T-helper 17 cell (primary cell): Measurements from ENCODE around the gene BTRC. TPM values are rescaled to one million over a fixed set of nuclear protein-coding genes. Genes with fewer than 3 reads are reported as not detected.

Source experiments
- ATAC-seq: fragments of 150-1000 bp; cut with Tn5 transposase; 2 replicates; pipeline ENCODE4 v1.10.0; 2021; ENCODE audit warnings: mild to moderate bottlenecking, moderate library complexity
- DNase-seq, 3 donors: peaks; one replicate each; pipeline versions ENCODE4 v3.0.0 to v3.0.0-alpha.2; 2020 to 2021
- H3K9me3 ChIP-seq: one replicate; pipeline ENCODE4 v1.7.0; 2013; ENCODE audit warnings: low read length, mild to moderate bottlenecking; ENCODE audit not compliant: control insufficient read depth, poor library complexity, severe bottlenecking
- H3K27ac Mint-ChIP-seq: one replicate; pipeline ENCODE4 v1.8.0; 2022; ENCODE audit warnings: mild to moderate bottlenecking, moderate library complexity, mixed read lengths
- H3K27me3 Mint-ChIP-seq: one replicate; pipeline ENCODE4 v1.8.0; 2022; ENCODE audit warnings: mixed read lengths
- H3K36me3 Mint-ChIP-seq: one replicate; pipeline ENCODE4 v1.8.0; 2022; ENCODE audit warnings: low read depth, mixed read lengths
- H3K4me1 Mint-ChIP-seq: one replicate; pipeline ENCODE4 v1.8.0; 2022; ENCODE audit warnings: mild to moderate bottlenecking, mixed read lengths
- H3K4me3 Mint-ChIP-seq: one replicate; pipeline ENCODE4 v1.8.0; 2022; ENCODE audit warnings: mild to moderate bottlenecking, moderate library complexity, mixed read lengths
- total RNA-seq, 4 donors: library from RNA in 2 of 4; stranded (reverse) in 2 of 4; gene quantifications; one replicate each; pipeline ENCODE4 v1.2.3 and lab custom pipeline; 2022 to 2026

BTRC gene
- total RNA-seq, 2 donors from 2014 or later: 14.8 to 17.0 TPM

DNA sequence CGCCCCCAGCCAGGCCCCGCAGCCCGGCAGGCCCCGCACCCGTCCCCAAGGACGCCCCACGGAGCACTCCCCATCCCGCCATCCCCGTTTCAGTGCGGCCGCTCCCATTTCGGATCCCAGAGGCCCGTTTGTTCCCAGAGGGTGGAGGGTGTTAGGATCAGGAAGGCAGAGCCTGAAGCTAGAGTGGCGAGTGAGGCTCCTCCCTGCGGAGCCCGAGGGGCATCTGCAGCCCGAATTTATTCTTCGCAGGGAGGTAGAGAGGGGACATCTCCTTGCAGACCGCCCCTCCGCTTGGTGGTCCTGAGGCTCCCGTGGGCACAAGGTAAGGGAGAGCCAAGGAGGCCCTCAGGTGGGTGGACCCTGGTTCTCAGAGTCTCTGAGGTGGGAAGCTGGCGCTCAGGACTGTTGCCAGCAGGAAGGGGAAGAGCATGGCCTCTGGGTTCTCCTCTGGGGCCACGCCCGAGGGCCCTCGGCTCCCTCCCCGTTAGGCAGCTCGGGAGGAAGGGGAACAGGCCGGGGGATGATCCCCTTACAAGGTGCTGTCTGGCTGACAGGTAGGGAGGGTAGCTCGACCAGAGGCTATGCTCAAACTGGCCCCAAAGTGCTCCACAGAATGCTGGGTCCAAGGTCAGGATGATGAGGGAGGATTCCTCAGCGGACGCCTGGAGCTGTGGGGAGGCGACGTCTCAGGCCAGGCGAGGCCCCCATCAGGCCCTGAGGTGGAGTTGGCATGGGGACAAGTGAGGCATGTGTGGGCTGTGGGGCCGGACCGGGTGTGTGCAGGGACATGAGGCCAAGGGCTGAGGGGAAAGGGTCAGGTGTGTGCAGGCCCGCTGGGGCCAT is 216.7 kb downstream of the BTRC start:
- no peak overlapping the region for H3K27ac Mint-ChIP-seq
- ATAC-seq (no peak), DNase-seq (no peak)
- peaks cover 37% of the 10 kb centered on the region for H3K27me3 Mint-ChIP-seq
- H3K4me3 Mint-ChIP-seq: peak overlapping the region; percentile 71
- H3K9me3 ChIP-seq: no peaks in the 10 kb centered on the region
- peaks cover 14% of the 10 kb centered on the region for H3K4me1 Mint-ChIP-seq
- peaks cover 5% of the 10 kb centered on the region for H3K36me3 Mint-ChIP-seq

DNA sequence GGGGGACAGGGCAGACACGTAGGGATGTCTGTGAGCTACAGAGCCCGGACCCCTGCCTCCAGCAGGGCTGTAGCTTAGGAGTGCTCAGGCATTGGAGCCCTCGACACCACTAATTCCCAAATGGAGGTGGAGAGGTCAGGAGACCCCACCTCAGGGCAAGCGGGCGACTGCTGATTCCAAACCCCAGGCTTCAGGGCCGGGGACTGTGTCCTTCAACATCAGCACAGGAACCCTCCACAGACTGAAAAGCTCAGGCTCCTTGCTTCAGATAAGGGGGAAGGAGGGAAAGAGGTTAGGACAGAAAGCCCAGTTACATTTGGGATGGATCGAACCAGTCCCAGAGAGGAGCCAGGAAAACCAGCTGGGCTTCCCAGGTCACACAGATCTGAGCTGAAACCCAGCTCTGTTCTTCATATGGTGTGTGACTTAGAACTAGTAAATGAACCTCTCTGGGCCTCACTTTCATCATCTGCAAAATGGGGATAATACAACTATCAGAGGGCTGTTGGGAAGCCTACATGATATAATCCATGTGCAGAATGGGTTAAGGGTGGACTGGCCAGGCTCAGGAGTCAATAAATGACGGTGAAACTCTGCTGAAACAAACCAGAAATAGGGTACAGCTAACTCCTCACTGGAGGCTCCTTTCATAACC is 217.4 kb downstream of the BTRC start:
- DNase-seq (no peak), ATAC-seq (no peak)
- Mint-ChIP-seq H3K4me1 (peaks cover 12% of the 10 kb centered on the region), H3K4me3 (peak overlapping the region; percentile 15), H3K36me3 (peaks cover 5% of the 10 kb centered on the region), H3K27ac (no peak overlapping the region), H3K27me3 (peaks cover 32% of the 10 kb centered on the region)
- no peaks in the 10 kb centered on the region for H3K9me3 ChIP-seq

DNA sequence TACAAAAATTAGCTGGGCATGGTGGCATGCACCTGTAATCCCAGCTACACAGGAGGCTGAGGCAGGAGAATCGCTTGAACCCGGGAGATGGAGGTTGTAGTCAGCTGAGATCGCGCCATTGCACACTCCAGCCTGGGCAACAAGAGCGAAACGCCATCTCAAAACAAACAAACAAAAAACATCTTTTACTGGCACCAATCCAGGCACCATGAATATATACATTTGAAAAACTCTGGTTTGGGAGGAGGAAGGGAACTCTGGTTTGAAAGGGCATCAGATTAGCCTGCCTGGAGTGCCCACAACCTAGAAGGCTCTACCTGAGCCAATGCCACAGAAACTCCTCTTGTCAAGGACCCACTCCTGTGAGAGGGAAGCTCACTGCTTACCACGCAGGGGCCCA is 218.2 kb downstream of the BTRC start:
- Mint-ChIP-seq H3K27me3 (peaks cover 25% of the 10 kb centered on the region), H3K4me3 (no peak overlapping the region), H3K27ac (no peak overlapping the region), H3K36me3 (peaks cover 5% of the 10 kb centered on the region), H3K4me1 (peaks cover 9% of the 10 kb centered on the region)
- H3K9me3 ChIP-seq: no peaks in the 10 kb centered on the region
- ATAC-seq (no peak), DNase-seq (no peak)

DNA sequence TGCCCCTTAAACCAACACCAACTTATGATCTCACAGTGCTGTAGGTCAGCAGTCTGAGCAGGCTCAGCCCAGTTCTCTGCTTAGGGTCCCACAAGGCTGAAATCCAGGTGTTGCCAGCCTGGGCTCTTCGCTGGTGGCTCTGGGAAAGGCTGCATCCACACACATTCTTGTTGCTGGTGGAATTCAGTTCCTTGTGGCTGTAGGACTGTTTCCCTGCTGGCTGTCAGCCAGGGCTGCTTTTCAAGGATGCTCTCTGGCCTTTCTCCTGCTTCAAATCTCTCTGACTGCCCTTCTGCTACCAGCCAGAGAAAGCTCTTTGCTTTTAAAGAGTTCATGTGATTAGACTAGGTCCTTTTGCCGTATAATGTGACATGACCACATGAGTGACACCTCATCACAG is 218.8 kb downstream of the BTRC start:
- no peaks in the 10 kb centered on the region for H3K9me3 ChIP-seq
- Mint-ChIP-seq H3K36me3 (no peaks in the 10 kb centered on the region), H3K4me1 (peaks cover 5% of the 10 kb centered on the region), H3K27ac (no peak overlapping the region), H3K4me3 (no peak overlapping the region), H3K27me3 (peaks cover 18% of the 10 kb centered on the region)
- DNase-seq (no peak), ATAC-seq (no peak)

DNA sequence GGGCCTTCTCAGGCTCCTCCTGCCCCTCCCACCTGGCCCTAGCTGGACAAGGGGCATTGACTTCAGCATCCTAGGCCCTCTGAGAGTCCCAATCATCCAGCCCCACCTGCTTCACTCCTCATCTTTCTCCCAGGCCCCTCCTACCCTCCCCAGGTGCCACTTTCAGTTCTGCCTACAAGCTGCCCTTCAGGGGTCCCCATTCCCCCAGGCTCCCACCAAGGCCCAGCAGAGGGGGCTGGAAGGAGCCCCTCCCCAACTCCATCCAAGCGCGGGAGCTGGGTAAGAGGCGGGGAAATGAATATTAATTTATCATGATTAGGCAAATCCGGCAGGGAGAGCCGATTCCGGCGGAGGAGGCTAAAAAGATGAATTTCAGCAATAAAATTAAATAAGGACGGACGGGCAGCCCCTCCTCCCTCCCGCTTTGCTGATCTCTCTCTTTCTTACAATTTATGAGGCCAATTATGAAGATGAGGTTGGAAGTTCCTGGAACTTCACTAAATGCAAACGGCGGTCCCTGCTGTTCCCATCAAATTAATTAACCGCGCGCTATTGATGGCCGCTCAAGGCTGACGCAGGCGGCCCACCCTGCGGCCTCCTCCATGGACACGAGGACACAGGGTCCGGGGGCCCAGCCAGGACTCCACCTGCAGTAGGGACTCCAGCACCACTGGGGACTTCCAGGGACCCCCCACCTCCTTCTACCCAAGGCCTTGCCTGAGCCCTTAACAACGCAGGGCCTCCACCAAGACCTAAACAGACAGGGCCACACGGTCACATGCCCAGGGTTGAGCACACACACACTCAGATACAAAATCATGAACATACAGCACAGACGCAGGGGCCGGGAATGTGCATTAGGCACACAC is 220.2 kb downstream of the BTRC start:
- no peak for DNase-seq
- Mint-ChIP-seq H3K27me3 (peaks cover 8% of the 10 kb centered on the region), H3K27ac (no peak overlapping the region), H3K4me1 (peaks cover 9% of the 10 kb centered on the region), H3K4me3 (no peak overlapping the region), H3K36me3 (peaks cover 5% of the 10 kb centered on the region)
- no peak for ATAC-seq
- no peaks in the 10 kb centered on the region for H3K9me3 ChIP-seq

DNA sequence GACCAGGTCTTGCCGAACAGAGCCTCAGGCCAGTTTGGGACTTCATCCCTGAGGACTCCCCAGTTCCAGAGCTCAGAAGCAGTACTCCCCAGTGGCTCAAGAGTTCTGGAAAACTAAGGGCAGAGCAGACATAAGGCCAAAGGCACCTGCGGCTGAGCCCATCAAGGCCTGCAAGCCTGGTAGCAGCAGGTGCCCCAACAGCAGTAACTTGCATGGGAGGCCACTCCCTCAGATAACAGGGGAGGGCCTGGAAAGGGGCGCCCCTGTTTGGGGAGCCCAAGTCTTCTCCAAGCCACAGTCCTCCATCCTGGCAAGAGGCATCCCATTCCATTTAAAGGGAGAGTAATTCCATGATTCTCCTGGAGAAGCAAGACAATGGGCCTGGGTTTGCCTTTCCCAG is 221.1 kb downstream of the BTRC start:
- no peak overlapping the region for H3K4me3 Mint-ChIP-seq
- H3K4me1 Mint-ChIP-seq: peaks cover 4% of the 10 kb centered on the region
- peaks cover 7% of the 10 kb centered on the region for H3K36me3 Mint-ChIP-seq

DNA sequence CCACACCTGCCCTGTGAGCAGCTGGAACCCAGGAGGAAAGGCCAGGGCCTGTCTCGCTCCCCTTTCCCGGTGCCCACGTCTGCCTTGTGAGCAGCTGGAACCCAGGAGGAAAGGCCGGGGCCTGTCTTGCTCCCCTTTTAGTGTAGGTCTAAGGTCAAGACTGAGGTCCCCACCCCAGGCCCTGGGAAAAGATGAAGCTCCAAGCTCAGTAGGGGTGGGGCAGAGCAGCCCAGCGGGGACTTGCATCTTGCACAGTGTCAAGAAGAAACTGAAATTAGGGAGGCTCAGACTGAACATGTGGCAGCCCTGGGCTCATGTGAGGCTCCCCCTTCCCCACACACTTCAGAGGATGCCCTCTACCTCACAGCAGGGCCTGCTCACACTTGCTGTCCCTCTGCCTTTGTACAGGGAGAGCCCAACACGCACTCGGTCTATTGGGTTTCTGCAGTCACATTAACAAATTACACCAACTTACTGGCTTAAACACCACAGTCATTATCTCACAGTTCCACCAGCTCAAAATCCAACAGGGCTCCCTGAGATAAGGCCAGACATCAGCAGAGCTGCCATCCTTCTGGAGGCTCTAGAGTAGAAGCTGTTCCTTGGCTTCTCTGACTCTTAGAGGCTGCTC is 221.7 kb downstream of the BTRC start:
- Mint-ChIP-seq H3K27me3 (no peaks in the 10 kb centered on the region), H3K36me3 (peaks cover 7% of the 10 kb centered on the region), H3K27ac (peak overlapping the region; percentile 59), H3K4me1 (peaks cover 4% of the 10 kb centered on the region), H3K4me3 (no peak overlapping the region)
- no peak for DNase-seq
- H3K9me3 ChIP-seq: no peaks in the 10 kb centered on the region
- no peak for ATAC-seq

More for the DNA sequence above, 221.1 kb downstream of the BTRC start:
- Mint-ChIP-seq H3K27me3 (no peaks in the 10 kb centered on the region), H3K27ac (no peak overlapping the region)
- H3K9me3 ChIP-seq: no peaks in the 10 kb centered on the region
- DNase-seq (no peak), ATAC-seq (no peak)

DNA sequence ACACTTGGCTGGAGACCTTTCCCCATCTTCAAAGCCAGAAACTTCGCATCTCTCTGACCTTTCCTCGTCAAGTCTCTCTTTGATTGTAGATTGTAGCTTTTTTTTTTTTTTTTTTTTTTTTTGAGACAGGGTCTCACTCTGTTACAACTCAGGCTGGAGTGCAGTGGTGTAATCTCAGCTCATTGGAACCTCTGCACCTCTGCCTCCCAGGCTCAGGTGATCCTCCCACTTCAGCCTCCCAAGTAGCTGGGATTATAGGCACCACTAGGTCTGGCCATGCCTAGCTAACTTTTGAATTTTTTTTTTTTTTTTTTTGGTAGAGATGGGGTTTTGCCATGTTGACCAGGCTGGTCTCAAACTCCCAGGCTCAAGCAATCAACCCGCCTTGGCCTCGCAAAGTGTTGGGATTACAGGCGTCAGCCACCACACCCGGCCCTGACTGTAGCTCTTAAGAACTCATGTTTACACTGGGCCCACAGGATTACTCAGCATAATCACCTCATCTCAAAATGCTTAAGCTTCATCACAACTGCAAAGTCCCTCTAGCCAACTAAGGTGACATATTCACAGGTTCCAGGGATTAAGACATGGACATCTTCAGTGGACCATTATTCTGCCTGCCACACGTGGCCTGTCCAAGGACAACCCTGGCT is 222.4 kb downstream of the BTRC start:
- peak overlapping the region; percentile 59 for H3K27ac Mint-ChIP-seq
- peaks cover 4% of the 10 kb centered on the region for H3K4me1 Mint-ChIP-seq
- H3K36me3 Mint-ChIP-seq: peaks cover 7% of the 10 kb centered on the region
- DNase-seq: no peak
- H3K9me3 ChIP-seq: no peaks in the 10 kb centered on the region
- ATAC-seq: no peak
- H3K4me3 Mint-ChIP-seq: no peak overlapping the region
- H3K27me3 Mint-ChIP-seq: no peaks in the 10 kb centered on the region

DNA sequence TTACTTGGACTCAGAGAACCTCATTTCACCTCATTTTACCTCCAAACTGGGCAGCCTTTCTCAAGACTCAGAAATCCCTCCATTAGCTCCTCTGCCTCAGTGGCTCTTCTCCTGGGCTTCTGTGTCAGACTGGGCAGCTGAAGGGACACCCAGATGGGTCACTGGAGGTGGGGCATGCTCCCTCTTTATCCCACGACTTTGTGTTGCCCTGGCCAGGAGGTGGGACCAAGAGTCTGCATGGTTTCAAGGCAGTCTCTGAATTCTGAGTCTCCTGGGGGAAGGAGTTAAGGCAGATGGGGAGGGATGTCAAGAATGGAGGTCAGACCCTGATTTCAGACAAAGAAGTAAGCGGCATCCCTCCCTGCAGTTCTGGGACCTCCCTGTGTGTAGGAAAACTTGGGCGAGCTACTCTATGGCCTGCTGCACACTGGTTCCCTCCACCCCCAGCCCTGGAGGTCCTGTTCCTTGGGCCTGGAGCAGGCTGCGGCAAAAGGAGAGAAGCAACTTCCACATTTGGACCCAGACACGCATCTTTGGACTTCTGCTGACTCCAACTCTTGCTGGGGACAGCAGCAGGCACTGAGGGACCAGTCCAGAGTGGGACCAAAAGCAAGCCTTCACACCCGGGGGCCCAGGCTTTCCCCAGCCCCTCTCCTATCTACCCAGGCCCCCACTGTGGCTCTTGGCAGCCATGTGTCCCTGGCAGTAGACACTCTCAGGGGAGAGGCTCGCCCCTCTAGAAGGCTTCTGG is 223.3 kb downstream of the BTRC start:
- no peaks in the 10 kb centered on the region for H3K9me3 ChIP-seq

DNA sequence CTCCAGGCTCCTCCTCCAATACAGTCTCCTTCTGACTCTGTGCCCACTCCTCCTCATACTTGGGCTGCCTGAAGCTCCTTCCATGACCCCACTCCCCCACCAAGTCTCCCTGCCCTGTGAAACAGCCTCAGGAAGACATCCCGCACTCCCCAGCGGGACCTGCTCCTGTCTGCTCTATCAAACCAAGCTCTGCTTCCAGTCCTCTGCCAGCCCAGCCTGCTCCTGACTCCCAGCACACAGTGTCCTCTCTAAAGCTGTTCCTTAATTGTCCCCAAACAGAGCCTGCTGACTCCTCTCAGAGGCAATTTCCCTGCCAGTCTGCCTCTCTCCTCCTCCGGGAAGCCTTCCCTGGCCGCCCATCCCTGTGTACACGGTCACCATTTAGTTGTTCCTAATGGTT is 224.2 kb downstream of the BTRC start:
- Mint-ChIP-seq H3K4me1 (peaks cover 4% of the 10 kb centered on the region), H3K36me3 (peaks cover 7% of the 10 kb centered on the region), H3K27me3 (no peaks in the 10 kb centered on the region), H3K27ac (peak overlapping the region; percentile 39), H3K4me3 (no peak overlapping the region)
- no peaks in the 10 kb centered on the region for H3K9me3 ChIP-seq
- DNase-seq (no peak), ATAC-seq (no peak)

More for the DNA sequence above, 223.3 kb downstream of the BTRC start:
- no peak overlapping the region for H3K4me3 Mint-ChIP-seq
- H3K27ac Mint-ChIP-seq: no peak overlapping the region
- ATAC-seq: no peak
- peaks cover 4% of the 10 kb centered on the region for H3K4me1 Mint-ChIP-seq
- no peaks in the 10 kb centered on the region for H3K27me3 Mint-ChIP-seq
- H3K36me3 Mint-ChIP-seq: peaks cover 7% of the 10 kb centered on the region
- no peak for DNase-seq

DNA sequence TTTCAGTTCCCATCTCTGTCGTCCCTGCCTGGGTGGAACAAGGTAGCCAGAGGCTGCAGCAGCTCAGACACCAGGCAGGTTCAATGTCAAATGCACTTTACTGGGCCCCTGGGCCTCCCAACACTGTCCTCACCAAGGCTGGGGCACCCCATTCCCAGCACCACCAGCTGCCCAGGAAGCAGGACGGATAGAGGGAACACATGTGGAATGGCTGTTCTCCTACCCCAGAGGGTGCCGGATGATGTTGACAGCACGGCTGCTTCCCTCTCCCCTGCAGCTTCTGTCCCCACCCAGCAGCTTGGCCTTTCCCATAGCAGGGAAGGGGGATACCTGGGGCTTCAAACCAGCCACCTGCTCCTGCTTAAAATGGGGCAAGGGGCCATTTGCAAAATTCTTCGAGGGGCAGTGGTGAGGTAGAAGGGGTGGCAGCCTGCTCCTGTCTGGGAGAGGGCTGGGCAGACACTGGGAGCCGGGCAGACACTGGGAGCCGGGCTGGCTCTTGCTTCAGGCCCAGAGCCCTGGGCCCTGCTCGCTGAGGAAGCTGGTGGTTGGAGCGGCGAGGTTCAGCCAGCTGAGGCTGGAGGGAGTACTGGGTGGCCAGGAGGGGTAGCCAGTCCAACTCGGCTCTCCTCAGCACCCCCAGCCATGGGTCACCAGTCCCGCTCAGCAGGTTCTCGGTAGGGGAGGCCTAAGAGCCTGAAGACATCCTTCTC is 225.0 kb downstream of the BTRC start:
- no peak for DNase-seq
- no peak for ATAC-seq
- peaks cover 4% of the 10 kb centered on the region for H3K4me1 Mint-ChIP-seq
- H3K9me3 ChIP-seq: no peaks in the 10 kb centered on the region
- H3K36me3 Mint-ChIP-seq: peaks cover 7% of the 10 kb centered on the region
- H3K27me3 Mint-ChIP-seq: no peaks in the 10 kb centered on the region
- no peak overlapping the region for H3K4me3 Mint-ChIP-seq
- H3K27ac Mint-ChIP-seq: peak overlapping the region; percentile 39
